HG03175 (cell line): ENCODE measurements around the gene OSBPL7.

Experiments
- ATAC-seq: cut with Tn5 transposase; IDR thresholded peaks from one replicate; pipeline ENCODE4 v1.9.1; 2021; ENCODE audit warnings: mild to moderate bottlenecking, moderate library complexity; ENCODE audit not compliant: unreplicated experiment

The OSBPL7 gene

GRCh38 chr17:47848198-47848513, 26.6 kb upstream of the OSBPL7 start:
- no peak for ATAC-seq

GRCh38 chr17:47847341-47848197, 26.0 kb upstream of the OSBPL7 start:
- no peak for ATAC-seq

GRCh38 chr17:47846716-47847340, 25.2 kb upstream of the OSBPL7 start:
- no peak for ATAC-seq

DNA sequence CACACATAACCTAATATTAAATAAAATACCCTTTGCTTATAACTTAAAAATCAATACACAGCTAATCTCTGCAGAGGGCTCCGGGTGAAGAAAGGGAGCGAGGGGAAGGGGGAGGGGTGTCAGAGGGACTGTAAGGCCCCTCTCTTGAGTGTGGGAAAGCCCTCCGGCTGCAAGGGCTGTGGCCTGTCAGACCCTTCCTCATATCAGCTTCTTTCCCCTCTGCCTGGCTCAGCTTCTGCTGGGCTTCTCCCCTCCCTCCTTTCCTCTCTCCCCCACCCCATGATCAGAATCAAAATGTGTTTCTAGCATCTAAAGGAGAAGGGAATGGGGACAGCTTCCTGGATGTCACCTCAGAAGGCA, 24.1 kb upstream of the OSBPL7 start:
- ATAC-seq = no peak

- no peak for ATAC-seq
These were observed 23.5 kb upstream of the OSBPL7 start for GRCh38 chr17:47844814-47845715.

DNA sequence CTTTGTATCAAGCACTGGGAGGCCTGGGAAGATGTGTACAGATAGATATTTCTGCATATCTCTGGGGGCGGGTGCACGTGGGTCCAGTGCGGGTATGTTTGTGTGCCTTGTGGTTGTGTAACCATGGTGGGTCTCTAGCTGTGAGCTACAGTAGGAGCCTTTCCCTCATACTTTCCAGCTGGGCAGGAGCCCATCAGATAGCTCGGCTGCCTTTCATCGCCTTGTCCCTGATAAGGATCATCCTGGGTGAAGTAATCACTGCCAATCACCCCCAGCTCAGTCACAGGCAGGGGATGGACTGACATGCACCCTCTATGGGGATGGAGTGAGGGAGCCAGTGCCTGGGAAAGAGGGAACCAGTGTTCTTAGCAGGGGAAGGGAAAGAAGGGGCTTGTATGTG, 22.6 kb upstream of the OSBPL7 start:
- no peak for ATAC-seq

GRCh38 chr17:47843391-47843730, 21.8 kb upstream of the OSBPL7 start:
- ATAC-seq = no peak

GRCh38 chr17:47841488-47842291, 20.1 kb upstream of the OSBPL7 start:
- ATAC-seq = no peak

- ATAC-seq = peak; percentile 84
These were observed 19.3 kb upstream of the OSBPL7 start, which contains the start of gene SCRN2 for GRCh38 chr17:47840742-47841487. Gene SCRN2 (minus strand): TSS chr17:47841273. CDS start chr17:47840843, 430 bp downstream.

DNA sequence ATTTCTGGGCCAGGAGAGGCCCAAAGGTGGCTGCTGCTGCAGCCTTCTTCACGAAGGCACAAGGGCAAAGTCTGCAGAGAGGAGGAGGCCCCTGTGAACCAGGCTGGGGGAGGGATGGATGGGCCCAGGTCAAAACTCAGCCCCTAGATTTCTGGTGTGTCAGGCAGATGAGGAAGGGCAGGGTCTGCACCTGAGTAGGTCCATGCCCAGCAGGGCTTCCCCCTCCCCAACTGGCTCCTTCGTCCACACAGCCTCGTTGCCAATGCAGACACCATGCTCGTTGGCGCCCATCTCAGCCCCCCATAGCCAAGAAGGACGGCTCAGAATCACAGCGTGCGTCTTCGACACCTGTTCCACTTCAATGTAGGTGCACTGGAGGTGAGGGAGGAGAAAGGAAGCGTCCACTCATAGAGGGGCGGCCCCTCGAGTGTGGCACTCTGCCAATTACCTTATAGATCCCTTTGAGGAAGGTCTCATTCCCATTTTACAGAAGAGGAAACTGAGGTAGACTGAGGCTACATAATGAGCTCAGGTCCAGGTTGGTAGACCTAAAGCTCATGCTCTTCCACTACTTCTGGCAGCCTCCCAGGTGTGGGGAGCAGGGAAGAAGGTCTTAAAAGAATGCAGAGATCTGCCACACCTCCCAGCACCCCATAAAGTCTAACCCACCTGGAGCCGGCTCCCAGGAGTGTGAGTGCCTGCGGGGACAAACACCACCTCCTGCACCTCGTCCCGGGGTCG, 18.6 kb upstream of the OSBPL7 start:
- no peak for ATAC-seq

DNA sequence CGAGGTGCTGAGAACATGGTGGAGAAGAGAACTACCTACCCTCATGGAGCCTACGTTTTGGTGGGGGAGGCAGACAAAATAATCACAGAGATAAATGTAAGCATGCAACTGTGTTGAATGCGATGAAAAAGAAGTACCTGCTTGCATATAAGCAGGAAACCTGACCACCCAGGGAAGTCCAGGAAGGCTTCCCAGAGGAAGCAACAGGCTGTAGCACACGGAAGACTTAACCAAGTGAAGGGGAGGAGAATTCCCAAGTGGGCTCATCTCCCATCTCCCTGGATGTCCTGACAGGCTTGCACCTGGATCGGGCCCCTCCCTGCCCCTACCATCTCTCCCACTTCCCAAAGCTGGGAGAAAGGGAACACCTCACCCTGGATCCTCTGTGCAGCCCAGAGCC, 17.5 kb upstream of the OSBPL7 start:
- no peak for ATAC-seq

DNA sequence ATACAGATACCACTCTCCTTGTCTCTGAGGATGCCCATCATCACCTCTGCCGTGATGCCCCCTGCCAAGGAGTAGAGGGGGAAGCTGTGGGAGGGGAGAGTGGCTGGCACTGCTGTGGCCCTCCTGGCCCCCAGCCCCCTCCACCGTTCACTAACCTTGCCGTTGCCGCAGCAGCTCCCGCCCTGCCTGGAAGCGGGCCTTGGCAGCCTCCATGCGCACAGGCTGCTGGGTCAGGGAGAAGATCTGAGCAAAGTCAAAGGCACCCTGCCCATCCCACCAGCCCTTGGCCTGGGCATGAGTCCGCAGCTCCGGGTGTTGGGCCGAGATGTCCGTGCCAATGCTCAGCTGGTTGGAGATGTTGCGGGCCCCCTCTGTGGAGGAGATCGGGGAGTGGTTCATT, 17.0 kb upstream of the OSBPL7 start:
- ATAC-seq = no peak

- ATAC-seq = no peak
These were observed 15.9 kb upstream of the OSBPL7 start for GRCh38 chr17:47837401-47838039.

DNA sequence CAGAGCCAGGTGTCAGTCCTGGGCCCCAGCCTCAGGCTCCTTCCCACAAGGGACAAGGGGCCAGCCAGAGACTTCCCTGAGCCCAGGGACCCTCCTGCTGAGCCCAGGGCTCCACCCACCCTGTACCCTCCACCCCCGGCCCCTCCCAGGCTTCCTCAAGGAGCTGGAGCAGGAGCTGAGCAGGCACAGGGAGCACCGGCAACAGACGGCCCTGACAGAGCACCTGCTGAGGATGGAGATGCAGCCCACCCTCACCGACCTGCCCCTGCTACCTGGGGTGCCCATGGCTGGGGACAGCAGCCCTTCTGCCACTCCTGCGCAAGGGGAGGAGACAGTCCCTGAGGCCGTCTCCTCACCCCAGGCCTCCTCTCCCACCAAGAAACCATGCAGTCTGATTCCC, 15.0 kb upstream of the OSBPL7 start:
- no peak for ATAC-seq

DNA sequence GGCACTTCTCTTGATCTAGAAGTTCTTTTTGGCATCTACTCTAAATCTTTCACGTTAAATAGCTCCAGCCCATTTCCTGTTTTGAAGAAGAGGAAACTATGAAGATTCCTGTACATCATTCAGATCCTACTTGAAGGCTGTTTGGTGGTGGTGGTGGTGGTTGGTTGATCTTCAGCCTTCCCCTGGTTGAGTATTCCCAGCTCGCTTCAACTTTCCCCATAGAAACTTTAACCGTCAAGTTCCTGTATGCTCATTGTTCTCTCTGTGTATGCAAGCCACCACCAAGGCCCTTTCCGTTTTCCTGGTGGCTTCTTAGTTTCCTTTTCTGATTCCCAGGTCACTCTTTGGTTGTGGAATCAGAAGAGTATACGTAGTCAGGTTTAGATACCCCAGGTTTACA, 13.2 kb upstream of the OSBPL7 start:
- no peak for ATAC-seq

GRCh38 chr17:47831934-47832327, 10.3 kb upstream of the OSBPL7 start:
- no peak for ATAC-seq

- ATAC-seq = peak; percentile 76
These were observed 9.7 kb upstream of the OSBPL7 start, which contains the start of the genes LRRC46 and MRPL10 for GRCh38 chr17:47831003-47831933. Gene LRRC46 (plus strand): TSS chr17:47831670. CDS start chr17:47831990, 320 bp downstream. Gene MRPL10 (minus strand): TSS chr17:47831541. CDS start chr17:47831511, 30 bp downstream.
